ENCODE data around the gene METTL24.

METTL24 gene

GRCh38 chr6:110341067-110341466, 17.1 kb downstream of the METTL24 start:
- H2AFZ ChIP-seq (ENCODE audit: low read length), result no peak overlapping the region
- no peaks in the 10 kb centered on the region for H3F3A ChIP-seq (ENCODE audit: insufficient read depth, low read length)
- no peaks in the 10 kb centered on the region for H3K79me2 ChIP-seq (ENCODE audit: insufficient read depth, low read length)
- no peaks in the 10 kb centered on the region for H3K36me3 ChIP-seq (ENCODE audit: insufficient read depth, low read length)
- no peak overlapping the region for H3K4me2 ChIP-seq (ENCODE audit: low read length)
- H4K20me1 ChIP-seq (ENCODE audit: insufficient read depth, low read length), result no peaks in the 10 kb centered on the region
- H3K4me3 ChIP-seq (ENCODE audit: low read depth, low read length, poor library complexity, severe bottlenecking), result no peak overlapping the region
- TF ChIP-seq EZH2 (IDR thresholded peaks at IDR 0.05; ENCODE audit: borderline replicate concordance, low read length) (no peak), CTCF (IDR thresholded peaks at IDR 0.05; ENCODE audit: low read length) (no peak)
- no peaks in the 10 kb centered on the region for H3K4me1 ChIP-seq (ENCODE audit: insufficient read depth, low read length, severe bottlenecking)
- H3K27me3 ChIP-seq (ENCODE audit: insufficient read depth, low read length), result no peaks in the 10 kb centered on the region
- no peaks in the 10 kb centered on the region for H3K9me3 ChIP-seq (ENCODE audit: low read length)
- H3K9ac ChIP-seq (ENCODE audit: low read length), result no peak overlapping the region
- H3K27ac ChIP-seq (ENCODE audit: low read depth, low read length, poor library complexity, severe bottlenecking), result no peak overlapping the region
- H3K9me2 ChIP-seq (ENCODE audit: low read depth, low read length), result no peaks in the 10 kb centered on the region

GRCh38 chr6:110340392-110340965, 17.7 kb downstream of the METTL24 start:
- Histone ChIP-seq H3K79me2 (ENCODE audit: insufficient read depth, low read length) (no peaks in the 10 kb centered on the region), H3K9me3 (ENCODE audit: low read length) (no peaks in the 10 kb centered on the region), H3K27ac (ENCODE audit: low read depth, low read length, poor library complexity, severe bottlenecking) (no peak overlapping the region), H4K20me1 (ENCODE audit: insufficient read depth, low read length) (no peaks in the 10 kb centered on the region), H3K9ac (ENCODE audit: low read length) (no peak overlapping the region), H3K4me1 (ENCODE audit: insufficient read depth, low read length, severe bottlenecking) (no peaks in the 10 kb centered on the region), H3K27me3 (ENCODE audit: insufficient read depth, low read length) (no peaks in the 10 kb centered on the region), H3K4me3 (ENCODE audit: low read depth, low read length, poor library complexity, severe bottlenecking) (no peak overlapping the region), H3K9me2 (ENCODE audit: low read depth, low read length) (no peaks in the 10 kb centered on the region), H3K4me2 (ENCODE audit: low read length) (no peak overlapping the region), H2AFZ (ENCODE audit: low read length) (no peak overlapping the region), H3F3A (ENCODE audit: insufficient read depth, low read length) (no peaks in the 10 kb centered on the region), H3K36me3 (ENCODE audit: insufficient read depth, low read length) (no peaks in the 10 kb centered on the region)
- no peak for TF ChIP-seq EZH2 (IDR thresholded peaks at IDR 0.05; ENCODE audit: borderline replicate concordance, low read length)

- H3K4me1 ChIP-seq (ENCODE audit: insufficient read depth, low read length, severe bottlenecking), result no peaks in the 10 kb centered on the region
- no peak overlapping the region for H3K27ac ChIP-seq (ENCODE audit: low read depth, low read length, poor library complexity, severe bottlenecking)
- no peaks in the 10 kb centered on the region for H3K9me3 ChIP-seq (ENCODE audit: low read length)
- H3K9ac ChIP-seq (ENCODE audit: low read length), result no peak overlapping the region
- H3K36me3 ChIP-seq (ENCODE audit: insufficient read depth, low read length), result no peaks in the 10 kb centered on the region
- no peak overlapping the region for H2AFZ ChIP-seq (ENCODE audit: low read length)
- no peaks in the 10 kb centered on the region for H3K9me2 ChIP-seq (ENCODE audit: low read depth, low read length)
- H3K4me2 ChIP-seq (ENCODE audit: low read length), result no peak overlapping the region
- TF ChIP-seq CTCF (IDR thresholded peaks at IDR 0.05; ENCODE audit: low read length), result no peak
- no peak for TF ChIP-seq EZH2 (IDR thresholded peaks at IDR 0.05; ENCODE audit: borderline replicate concordance, low read length)
- H3K27me3 ChIP-seq (ENCODE audit: insufficient read depth, low read length), result no peaks in the 10 kb centered on the region
- no peaks in the 10 kb centered on the region for H4K20me1 ChIP-seq (ENCODE audit: insufficient read depth, low read length)
- H3F3A ChIP-seq (ENCODE audit: insufficient read depth, low read length), result no peaks in the 10 kb centered on the region
- no peak overlapping the region for H3K4me3 ChIP-seq (ENCODE audit: low read depth, low read length, poor library complexity, severe bottlenecking)
- no peaks in the 10 kb centered on the region for H3K79me2 ChIP-seq (ENCODE audit: insufficient read depth, low read length)
Observed at GRCh38 chr6:110338820-110339470, 19.2 kb downstream of the METTL24 start.

- no peak for TF ChIP-seq CTCF (IDR thresholded peaks at IDR 0.05; ENCODE audit: low read length)
- no peak for TF ChIP-seq EZH2 (IDR thresholded peaks at IDR 0.05; ENCODE audit: borderline replicate concordance, low read length)
- Histone ChIP-seq H3F3A (ENCODE audit: insufficient read depth, low read length) (no peaks in the 10 kb centered on the region), H3K27me3 (ENCODE audit: insufficient read depth, low read length) (0 out of 2 replicates have a peak, but pooled peaks cover 2% of the 10 kb centered on the region), H3K36me3 (ENCODE audit: insufficient read depth, low read length) (no peaks in the 10 kb centered on the region), H2AFZ (ENCODE audit: low read length) (no peak overlapping the region), H3K4me1 (ENCODE audit: insufficient read depth, low read length, severe bottlenecking) (no peaks in the 10 kb centered on the region), H3K4me2 (ENCODE audit: low read length) (no peak overlapping the region), H3K9me2 (ENCODE audit: low read depth, low read length) (no peaks in the 10 kb centered on the region), H4K20me1 (ENCODE audit: insufficient read depth, low read length) (no peaks in the 10 kb centered on the region), H3K27ac (ENCODE audit: low read depth, low read length, poor library complexity, severe bottlenecking) (no peak overlapping the region), H3K9me3 (ENCODE audit: low read length) (no peaks in the 10 kb centered on the region), H3K79me2 (ENCODE audit: insufficient read depth, low read length) (no peaks in the 10 kb centered on the region), H3K9ac (ENCODE audit: low read length) (no peak overlapping the region), H3K4me3 (ENCODE audit: low read depth, low read length, poor library complexity, severe bottlenecking) (no peak overlapping the region)
Observed at GRCh38 chr6:110337486-110337885, 20.7 kb downstream of the METTL24 start.
